IPS-NIHi7 (cell line): ENCODE results near the gene CNIH2.
"Not testable (repeated sequence)": the region's sequence is repeated elsewhere in the genome, so short reads cannot be mapped to it uniquely, and the experiment has no call there.

Source experiments
- DNase-seq: peaks from one replicate; pipeline ENCODE4 v3.0.0; 2012; ENCODE audit warnings: mixed read lengths; ENCODE audit errors: extremely low spot score

CNIH2 gene

GRCh38 chr11:66276619-66277018 is 1.4 kb upstream of the CNIH2 start:
- DNase-seq: not testable (repeated sequence)

DNA sequence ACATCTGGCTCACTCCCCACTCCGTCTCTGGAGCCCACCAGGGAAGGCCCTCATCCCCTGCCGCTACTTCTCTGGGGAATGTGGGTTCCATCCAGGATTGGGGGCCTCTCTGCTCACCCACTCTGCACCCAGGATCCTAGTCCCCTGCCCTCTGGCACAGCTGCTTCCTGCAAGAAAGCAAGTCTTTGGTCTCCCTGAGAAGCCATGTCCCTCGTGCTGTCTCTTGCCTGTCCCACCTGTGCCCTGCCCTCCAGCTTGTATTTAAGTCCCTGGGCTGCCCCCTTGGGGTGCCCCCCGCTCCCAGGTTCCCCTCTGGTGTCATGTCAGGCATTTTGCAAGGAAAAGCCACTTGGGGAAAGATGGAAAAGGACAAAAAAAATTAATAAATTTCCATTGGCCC is 911 bp upstream of the CNIH2 start:
- DNase-seq: not testable (repeated sequence)

DNA sequence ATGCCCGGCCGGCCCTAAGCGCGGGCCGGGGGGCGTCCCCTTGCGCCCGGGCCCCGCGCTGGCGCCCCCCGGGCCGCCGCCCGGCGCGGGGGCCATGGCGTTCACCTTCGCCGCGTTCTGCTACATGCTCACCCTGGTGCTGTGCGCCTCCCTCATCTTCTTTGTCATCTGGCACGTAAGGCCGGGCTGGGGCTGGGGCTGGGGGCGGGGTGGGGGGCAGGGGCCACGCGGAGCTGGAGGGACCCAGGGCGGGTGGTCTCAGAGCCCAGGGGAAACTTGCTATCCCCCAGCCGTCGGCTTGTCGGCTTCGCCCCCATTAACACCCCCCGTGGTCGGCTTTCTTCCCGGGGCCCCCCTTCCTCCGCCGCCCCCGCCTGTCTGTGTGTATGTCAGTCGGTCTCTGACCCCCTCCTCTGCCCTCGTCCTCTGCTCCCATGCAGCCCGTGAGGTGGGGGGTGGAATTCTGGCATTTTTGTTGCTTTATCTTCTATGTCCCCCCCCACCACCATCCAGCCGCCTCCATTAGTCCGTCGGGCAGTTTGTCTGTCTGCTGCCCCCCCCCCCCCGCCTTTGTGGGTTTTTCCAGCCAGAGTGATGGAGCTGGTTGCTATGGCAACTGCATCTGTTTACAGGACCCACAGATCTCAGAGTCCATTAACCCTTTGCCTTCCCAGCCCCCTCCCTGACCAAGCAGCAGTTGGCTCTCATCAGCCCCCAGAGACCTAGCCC is 552 bp downstream of the CNIH2 start:
- DNase-seq: no peak

GRCh38 chr11:66279092-66279734 is 1.2 kb downstream of the CNIH2 start:
- DNase-seq: no peak

- DNase-seq: no peak
Measured at GRCh38 chr11:66280428-66280827, 2.5 kb downstream of the CNIH2 start.

GRCh38 chr11:66281001-66281400 is 3.0 kb downstream of the CNIH2 start:
- DNase-seq: no peak

DNA sequence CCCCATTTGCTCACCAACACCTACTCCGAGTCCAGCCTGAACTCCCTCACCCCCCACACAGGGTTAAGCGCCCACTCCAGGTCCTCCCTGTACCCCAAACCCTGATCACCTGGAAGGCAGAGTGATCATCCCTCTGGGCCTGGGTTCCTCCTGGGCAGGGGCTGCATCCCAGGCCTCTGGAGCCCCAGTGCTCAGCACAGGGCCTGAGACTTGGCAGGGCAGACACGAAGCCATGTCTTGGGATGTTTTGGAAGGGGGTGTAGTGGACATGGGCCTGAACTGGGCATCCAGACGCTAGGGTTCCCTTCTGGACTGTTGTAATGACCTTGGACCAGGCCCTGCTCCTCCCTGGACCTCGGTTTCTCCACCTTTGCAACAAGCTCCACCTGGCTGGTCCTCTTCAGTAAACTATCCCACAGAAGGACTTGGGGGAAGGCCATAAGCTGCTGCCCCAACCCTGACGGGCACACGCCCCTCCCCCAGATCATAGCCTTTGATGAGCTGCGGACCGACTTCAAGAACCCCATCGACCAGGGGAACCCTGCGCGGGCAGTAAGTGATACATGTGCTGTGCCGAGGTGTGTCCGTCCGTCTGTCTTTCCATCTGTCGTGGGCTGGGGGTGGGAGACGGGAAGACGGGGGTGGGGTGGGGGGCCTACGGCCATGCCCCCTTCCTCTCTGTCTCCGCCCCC is 3.9 kb downstream of the CNIH2 start:
- no peak for DNase-seq

DNA sequence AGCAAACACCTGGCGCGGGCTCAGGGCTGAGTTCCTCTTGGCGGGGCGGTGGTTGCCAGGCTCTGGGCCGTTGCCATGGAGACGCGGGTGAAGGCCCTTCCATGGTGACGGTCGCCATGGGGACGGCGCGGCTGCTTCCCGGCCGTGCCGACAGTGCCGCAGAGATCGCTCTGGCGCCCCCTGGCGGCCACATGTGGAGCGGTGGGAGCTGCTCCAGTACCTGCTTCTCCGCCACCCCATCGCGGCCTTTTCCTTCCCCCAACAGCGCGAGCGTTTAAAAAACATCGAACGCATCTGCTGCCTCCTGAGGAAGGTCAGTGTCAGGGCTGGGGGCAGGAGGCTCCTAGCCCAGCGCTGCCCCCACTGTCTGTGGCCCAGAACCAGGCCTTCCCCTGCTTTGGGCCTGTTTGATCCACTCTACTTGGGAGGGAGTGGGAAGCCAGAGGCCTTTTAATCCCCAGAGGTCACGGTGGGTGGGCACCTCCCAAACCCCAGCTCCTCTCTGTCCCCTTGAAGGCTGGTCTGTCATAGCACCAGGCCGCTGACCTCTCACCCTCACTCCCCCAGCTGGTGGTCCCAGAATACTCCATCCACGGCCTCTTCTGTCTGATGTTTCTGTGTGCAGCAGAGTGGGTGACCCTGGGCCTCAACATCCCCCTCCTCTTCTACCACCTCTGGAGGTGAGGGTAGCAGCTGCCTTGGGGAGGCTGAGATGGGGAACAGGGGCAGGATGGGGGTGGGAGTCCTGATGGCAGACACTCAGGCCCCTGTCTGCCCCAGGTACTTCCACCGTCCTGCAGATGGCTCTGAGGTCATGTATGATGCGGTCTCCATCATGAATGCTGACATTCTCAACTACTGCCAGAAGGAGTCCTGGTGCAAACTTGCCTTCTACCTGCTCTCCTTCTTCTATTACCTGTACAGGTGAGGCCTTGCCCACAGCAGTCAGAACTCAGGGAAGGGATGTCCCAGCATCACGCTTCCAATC is 4.8 kb downstream of the CNIH2 start:
- peak; percentile 96 for DNase-seq

- DNase-seq: no peak
Measured at GRCh38 chr11:66283461-66284105, 5.6 kb downstream of the CNIH2 start.

- DNase-seq: no peak
Measured at GRCh38 chr11:66284526-66285078, 6.6 kb downstream of the CNIH2 start.

DNA sequence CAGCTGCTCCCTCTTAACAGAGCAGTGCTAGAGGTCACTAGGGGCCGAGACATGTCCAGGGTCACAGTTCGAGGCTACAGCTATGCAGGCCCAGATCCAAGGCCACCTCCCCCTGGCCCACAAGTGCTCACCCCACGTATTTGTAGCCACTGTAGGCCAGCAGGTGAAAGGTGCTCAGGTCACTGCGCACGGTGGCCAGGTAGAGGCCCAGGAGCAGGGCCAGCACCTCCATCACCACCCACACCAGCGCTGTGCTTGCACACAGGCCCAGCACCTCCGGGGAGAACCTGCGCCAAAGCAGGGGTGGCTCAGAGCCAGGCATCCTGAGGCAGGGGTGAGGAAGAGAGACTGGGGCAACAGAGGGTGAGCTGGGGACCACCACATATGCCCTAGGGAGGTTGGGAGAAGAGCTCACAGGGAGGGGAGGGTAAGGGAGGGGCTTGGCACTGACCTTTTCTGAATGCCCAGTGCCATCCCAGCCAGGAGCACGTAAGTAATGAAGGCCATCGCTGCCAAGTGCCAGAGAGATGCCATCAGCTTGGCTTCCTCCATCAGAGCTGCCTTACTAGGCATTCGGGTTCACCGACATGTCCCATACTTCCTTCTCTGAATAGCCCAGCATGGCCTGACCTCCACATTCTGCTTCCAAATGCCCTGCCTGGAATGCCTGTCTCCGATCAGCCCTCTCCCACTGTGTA is 7.4 kb downstream of the CNIH2 start:
- DNase-seq: no peak

DNA sequence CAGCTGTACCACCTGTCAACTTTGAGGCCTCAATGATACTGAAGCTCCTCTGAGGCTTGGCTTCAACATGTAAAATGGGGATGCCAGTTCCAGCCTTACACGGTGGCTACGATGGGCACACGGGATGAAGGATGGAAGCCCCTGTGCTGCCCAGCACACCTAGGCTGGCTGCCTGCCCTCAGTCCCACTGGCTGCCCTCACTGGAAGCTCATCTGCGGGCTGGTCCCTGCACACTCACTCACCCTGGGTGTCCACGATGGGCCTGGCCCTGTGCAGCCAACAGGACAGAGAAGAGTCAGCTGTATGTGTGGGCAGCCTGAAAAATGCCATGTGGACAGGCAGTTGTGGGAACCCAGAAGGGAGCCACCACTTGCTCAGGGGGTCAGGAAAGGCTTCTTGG is 8.7 kb downstream of the CNIH2 start:
- no peak for DNase-seq

DNA sequence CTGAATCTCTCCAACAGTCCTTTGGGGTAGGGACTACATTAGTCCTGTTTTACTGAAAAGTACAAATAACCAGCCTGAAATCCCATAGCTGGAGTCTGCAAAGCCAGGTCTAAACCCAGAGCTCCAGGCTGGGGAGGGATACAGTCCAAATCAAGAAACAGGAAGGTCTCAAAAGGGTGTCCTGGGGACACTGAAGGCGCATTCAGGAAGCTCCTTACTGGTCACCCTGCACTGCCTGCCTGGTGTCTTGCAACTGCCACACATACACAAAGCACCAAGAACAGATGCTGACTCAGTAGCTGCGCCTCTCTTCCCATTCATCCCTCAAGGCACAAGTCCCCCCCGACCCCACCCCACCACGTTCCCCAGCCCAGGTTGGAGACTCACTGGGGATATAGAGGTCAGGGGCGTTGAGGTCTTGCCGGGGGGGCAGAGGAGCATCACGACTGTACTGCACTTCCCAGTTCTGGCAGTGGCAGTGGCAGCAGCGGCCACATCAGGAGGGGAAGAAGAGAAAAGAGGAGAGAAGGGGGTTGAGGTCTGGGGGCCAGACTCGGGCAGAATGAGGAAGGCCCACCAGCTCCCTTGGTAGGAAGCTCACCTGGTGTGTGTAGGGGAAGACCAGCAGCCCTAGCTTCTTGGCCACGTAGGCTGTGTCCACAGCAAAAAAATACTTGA is 9.4 kb downstream of the CNIH2 start:
- DNase-seq: no peak

GRCh38 chr11:66287889-66288670 is 10.1 kb downstream of the CNIH2 start:
- no peak for DNase-seq

DNA sequence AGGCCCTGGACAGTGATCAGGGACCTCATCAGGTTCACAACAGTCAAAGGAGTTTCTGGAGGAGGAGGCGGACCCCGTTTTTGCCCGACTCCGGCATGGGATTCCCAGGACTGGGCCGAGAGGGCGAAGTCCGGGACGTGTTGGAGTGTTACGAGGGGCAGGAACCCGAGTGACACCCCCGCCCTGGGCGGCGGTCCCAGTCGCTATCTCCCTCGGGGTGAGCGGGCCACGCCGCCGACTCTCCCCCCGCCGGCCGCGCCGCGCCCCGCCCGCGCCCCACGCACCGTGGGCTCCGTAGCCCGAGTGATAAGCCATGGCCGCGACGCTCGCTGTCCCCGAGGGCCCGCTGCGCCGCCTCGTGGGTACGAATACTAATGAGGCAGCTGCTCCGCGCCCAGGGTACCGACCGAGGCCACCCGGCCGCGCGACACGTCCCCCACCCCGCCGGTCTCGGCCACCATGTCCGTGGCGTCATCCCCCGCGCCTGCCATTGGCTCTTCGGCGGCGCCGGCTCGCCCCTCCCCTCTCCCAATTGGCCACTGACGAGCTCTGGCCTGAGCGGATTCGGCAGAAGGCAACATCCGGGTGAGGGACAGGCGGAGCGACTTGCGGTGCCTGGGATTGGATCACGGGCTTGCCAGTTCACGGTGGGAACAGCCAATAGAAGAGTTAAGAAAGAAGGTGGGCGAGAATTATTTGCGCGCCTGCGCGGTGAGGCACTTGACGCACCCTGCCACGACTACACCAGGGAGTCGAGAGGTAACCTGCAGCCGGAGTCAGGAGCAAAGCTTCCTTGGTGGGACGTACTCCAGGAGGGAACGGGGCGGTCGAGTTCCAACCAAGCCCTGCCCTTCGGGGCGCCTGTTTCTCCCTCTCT is 10.9 kb downstream of the CNIH2 start, which contains the start of gene YIF1A:
Gene YIF1A (minus strand): TSS at position 473 of the 877 bp plus-strand sequence. CDS start 158 bp downstream, at position 315.
- DNase-seq: peak; percentile 100

- peak; percentile 91 for DNase-seq
Measured at GRCh38 chr11:66289548-66290329, 11.8 kb downstream of the CNIH2 start.

DNA sequence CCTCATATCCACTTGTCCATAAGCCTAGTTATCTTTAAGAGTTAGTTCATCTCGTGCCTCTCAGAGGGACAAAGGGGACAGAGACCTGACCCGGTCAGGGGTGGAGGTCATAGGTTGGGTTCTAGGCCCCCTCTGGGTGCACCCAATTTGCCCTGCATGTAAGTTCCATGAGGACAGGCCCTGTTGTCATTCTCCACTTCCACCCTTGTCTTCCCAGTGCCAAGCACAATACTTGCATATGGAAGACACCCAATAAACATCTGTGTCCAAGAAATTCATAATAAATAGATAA is 12.3 kb downstream of the CNIH2 start:
- no peak for DNase-seq
